A549 (cell line): ENCODE measurements around the gene AHCYL2. TPM values are rescaled to one million over a fixed set of nuclear protein-coding genes. Genes with fewer than 3 reads are reported as not detected.

Source experiments
- ATAC-seq, 2 experiments: fragments of 200-7000 bp in 1 of 2; fragments of >200 bp in 1 of 2; cut with Nextera tagmentation in 1 of 2; cut with Tn5 transposase in 1 of 2; 3 replicates each; pipeline versions ENCODE4 v1.8.0 to v1.9.1; 2018 to 2020; ENCODE audit warnings: mild to moderate bottlenecking in 1 of 2, moderate library complexity in 1 of 2
- CTCF ChIA-PET: fragments of 300-600 bp; sonication (Branson Sonifier 250); formaldehyde crosslinking; extraction: SDS; loops from one replicate; lab custom pipeline; 2021; ENCODE audit warnings: antibody characterized with exemption, inconsistent platforms; lab: Yijun Ruan, JAX
- POLR2A ChIA-PET: fragments of 350-600 bp; formaldehyde crosslinking; extraction: SDS; loops from one replicate; lab custom pipeline; 2021; ENCODE audit warnings: antibody characterized with exemption, inconsistent platforms; lab: Yijun Ruan, JAX
- DNase-seq, 2 experiments: peaks; one replicate each; pipeline versions ENCODE4 v3.0.0 to v3.0.0-alpha.2; 2011 to 2016; ENCODE audit warnings: low read depth in 1 of 2, low spot score in 1 of 2
- FAIRE-seq: peaks from 2 replicates; lab custom pipeline; 2011; peaks lifted over from hg19 to GRCh38; lab: Jason Lieb, UNC
- H3K27ac ChIP-seq, 2 experiments: fragments of >200 bp; sonication (Bioruptor Twin); formaldehyde crosslinking; 3 replicates each; pipeline ENCODE4 v1.5.1; 2016 to 2017
- H3K4me1 ChIP-seq: fragments of >200 bp; sonication (Bioruptor Twin); formaldehyde crosslinking; 3 replicates; pipeline ENCODE4 v1.6.1; 2016
- H3K4me2 ChIP-seq: fragments of >200 bp; sonication (Bioruptor Twin); formaldehyde crosslinking; 3 replicates; pipeline ENCODE4 v1.6.1; 2016
- H3K4me3 ChIP-seq: fragments of >200 bp; sonication (Bioruptor Twin); formaldehyde crosslinking; 3 replicates; pipeline ENCODE4 v1.5.1; 2016
- H3K9me3 ChIP-seq: fragments of >200 bp; sonication (Bioruptor Twin); formaldehyde crosslinking; 3 replicates; pipeline ENCODE4 v1.6.1; 2016
- BHLHE40 ChIP-seq: IDR thresholded peaks from 2 replicates; pipeline ENCODE4 v1.6.1; 2012; ENCODE audit warnings: low read depth, low read length, inconsistent platforms
- EHF ChIP-seq: fragments of 250-450 bp; sonication (Bioruptor Pico); IDR thresholded peaks from 2 replicates; pipeline ENCODE4 v1.5.0; 2020; ENCODE audit warnings: mild to moderate bottlenecking
- EHMT2 ChIP-seq: fragments of 200-600 bp; sonication (generic); IDR thresholded peaks from 2 replicates; pipeline ENCODE4 v1.6.1; 2016; ENCODE audit warnings: antibody characterized with exemption, low read depth, mild to moderate bottlenecking, moderate library complexity
- EP300 ChIP-seq, 2 experiments: fragments of >200 bp; sonication (Bioruptor Twin); formaldehyde crosslinking; IDR thresholded peaks; 2 replicates in 1 of 2; 3 replicates in 1 of 2; pipeline ENCODE4 v1.6.1; 2016 to 2017
- GATA3 ChIP-seq: IDR thresholded peaks from 2 replicates; pipeline ENCODE4 v1.6.1; 2012; ENCODE audit warnings: borderline replicate concordance
- HDAC2 ChIP-seq: fragments of 200-600 bp; sonication (generic); IDR thresholded peaks from 2 replicates; pipeline ENCODE4 v1.6.1; 2016
- HEYL ChIP-seq: fragments of 250-450 bp; sonication (Bioruptor Pico); IDR thresholded peaks from 2 replicates; pipeline ENCODE4 v1.8.0; 2021; ENCODE audit warnings: mild to moderate bottlenecking, moderate library complexity
- JUN ChIP-seq, 2 experiments: fragments of >200 bp; sonication (Bioruptor Twin); formaldehyde crosslinking; IDR thresholded peaks; 2 replicates in 1 of 2; 3 replicates in 1 of 2; pipeline ENCODE4 v1.6.1; 2016 to 2017
- KDM5A ChIP-seq: fragments of 200-600 bp; sonication (generic); IDR thresholded peaks from 2 replicates; pipeline ENCODE4 v1.6.1; 2016; ENCODE audit warnings: antibody characterized with exemption, mild to moderate bottlenecking
- MYC ChIP-seq: IDR thresholded peaks from 2 replicates; pipeline ENCODE4 v1.6.1; 2012; ENCODE audit warnings: mild to moderate bottlenecking, inconsistent platforms, low read length, improper control_type of control experiment, borderline replicate concordance
- NFE2L2 ChIP-seq: fragments of 150-350 bp; conservative IDR thresholded peaks from 2 replicates; pipeline ENCODE4 v1.6.1; 2014; ENCODE audit warnings: low read length
- POLR2A ChIP-seq: IDR thresholded peaks from 2 replicates; pipeline ENCODE4 v1.6.1; 2012; ENCODE audit warnings: mild to moderate bottlenecking, low read length
- RNF2 ChIP-seq: fragments of 200-600 bp; sonication (generic); IDR thresholded peaks from 2 replicates; pipeline ENCODE4 v1.6.1; 2016; ENCODE audit warnings: low read depth, mild to moderate bottlenecking, antibody characterized with exemption, moderate library complexity, borderline replicate concordance
- SREBF2 ChIP-seq: fragments of 450-650 bp; IDR thresholded peaks from 2 replicates; pipeline ENCODE4 v1.6.1; 2014; ENCODE audit warnings: mild to moderate bottlenecking, moderate library complexity
- TP53 ChIP-seq: fragments of 250-450 bp; sonication (Bioruptor Pico); IDR thresholded peaks from 2 replicates; pipeline ENCODE4 v1.5.0; 2021; ENCODE audit warnings: mild to moderate bottlenecking, moderate library complexity
- ZFP36 ChIP-seq: fragments of 450-650 bp; IDR thresholded peaks from 2 replicates; pipeline ENCODE4 v1.6.1; 2014; ENCODE audit warnings: borderline replicate concordance; ENCODE audit not compliant: partially characterized antibody
- ZSCAN20 ChIP-seq: fragments of 250-450 bp; sonication (Bioruptor Pico); IDR thresholded peaks from 2 replicates; pipeline ENCODE4 v1.8.0; 2022; ENCODE audit warnings: mild to moderate bottlenecking, moderate library complexity
- WGBS: methylation state at CpG from one replicate; pipeline ENCODE4 v1.1.6; 2017; ENCODE audit errors: missing lambda C conversion rate; 5-methylcytosine and 5-hydroxymethylcytosine counted together
- polyA plus RNA-seq, 4 experiments: library from polyadenylated mRNA; depleted of rRNA in 3 of 4; stranded (reverse); fragments of >200 nt; fragmentation: RNase III in 1 of 4; extraction: RNeasy Plus Mini Kit Qiagen cat#74134 plus additional on column Dnase treatment in 1 of 4; gene quantifications; 2 replicates in 3 of 4; 3 replicates in 1 of 4; pipeline ENCODE4 v1.2.3, GENCODE V29; 2011 to 2017
- TF ChIP-seq, protein P1 (sequence below): fragments of 250-450 bp; sonication (Bioruptor Pico); IDR thresholded peaks from 2 replicates; pipeline ENCODE4 v1.5.0; 2020; ENCODE audit warnings: low read depth, mild to moderate bottlenecking, moderate library complexity
- TF ChIP-seq, protein P2 (sequence below): fragments of >200 bp; sonication (Bioruptor Twin); formaldehyde crosslinking; IDR thresholded peaks from 2 replicates; pipeline ENCODE4 v1.6.1; 2016
- TF ChIP-seq, protein P3 (sequence below): fragments of 200-600 bp; sonication (generic); IDR thresholded peaks from 2 replicates; pipeline ENCODE4 v1.6.1; 2016; ENCODE audit warnings: antibody characterized with exemption, mild to moderate bottlenecking, moderate library complexity
- TF ChIP-seq, protein P4 (sequence below): IDR thresholded peaks from 2 replicates; pipeline ENCODE4 v1.6.1; 2012; ENCODE audit warnings: low read depth, borderline replicate concordance
- TF ChIP-seq, protein P5 (sequence below): fragments of >200 bp; sonication (Bioruptor Twin); formaldehyde crosslinking; IDR thresholded peaks from 3 replicates; pipeline ENCODE4 v1.6.1; 2016

The AHCYL2 gene
- polyA plus RNA-seq, 2 of the 4 experiments (the other 2 are of a cell fraction), result 10.8 to 25.9 TPM

DNA sequence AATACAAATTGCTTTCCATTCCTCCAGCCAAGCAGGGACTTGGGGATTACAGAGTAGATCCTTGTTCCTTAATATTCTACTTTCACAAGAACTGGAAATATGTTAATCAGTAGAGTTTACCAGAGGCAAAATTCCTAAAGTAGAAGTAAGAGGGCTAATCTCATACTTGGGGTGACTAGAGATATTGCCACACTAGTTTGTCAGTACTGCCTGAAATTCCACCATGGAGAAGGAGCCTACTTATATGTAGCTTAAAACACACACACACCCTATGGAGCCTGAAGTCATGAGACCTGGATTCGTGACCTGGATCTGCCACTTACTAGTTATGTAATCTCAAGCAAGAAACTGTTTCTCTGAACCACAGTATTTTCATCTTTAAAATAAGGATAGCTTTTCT is 243.3 kb downstream of the AHCYL2 start:
- POLR2A ChIA-PET, result no interaction called here

DNA sequence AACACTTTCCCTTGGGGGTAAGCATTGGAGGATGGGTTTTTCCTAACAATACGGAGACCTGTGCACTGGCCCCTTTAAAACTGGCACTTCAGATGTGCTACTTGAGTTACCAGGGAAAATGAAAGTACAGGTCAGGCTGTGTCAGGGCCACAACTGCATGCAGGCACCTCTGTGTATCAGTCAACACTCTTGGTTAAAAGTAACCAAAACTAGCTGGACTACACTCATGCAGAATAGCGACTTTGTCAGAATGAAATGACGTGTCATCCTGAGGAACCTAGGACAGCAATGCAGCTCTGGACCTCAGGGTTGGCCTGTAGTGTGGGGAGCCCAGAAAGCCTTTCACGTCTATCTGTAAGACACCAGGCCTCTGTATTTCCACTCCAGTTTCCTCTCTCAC is 243.7 kb downstream of the AHCYL2 start:
- Histone ChIP-seq H3K4me2 (no peak overlapping the region), H3K27ac (no peak overlapping the region), H3K4me1 (peaks cover 10% of the 10 kb centered on the region; the same call in 1 of the 3 replicates), H3K4me3 (no peak overlapping the region), H3K9me3 (no peaks in the 10 kb centered on the region)
- ChIA-PET POLR2A (no interaction called here), CTCF (interaction anchor here (1.0 to 7.4 kb wide), 9 partner anchors 65 to 305 kb away, joined by 3 to 129 read pairs (median 4); no protein-coding TSS in a partner anchor)
- ATAC-seq (no peak), FAIRE-seq (no peak), DNase-seq (no peak)
- TF ChIP-seq HEYL (no peak), TP53 (no peak), JUN (IDR thresholded peaks at IDR 0.05) (no peak), NFE2L2 (no peak), ZSCAN20 (CRISPR knock-in tag) (no peak), EP300 (IDR thresholded peaks at IDR 0.05) (no peak), GATA3 (no peak), HDAC2 (no peak)
- TF ChIP-seq, protein P1, sequence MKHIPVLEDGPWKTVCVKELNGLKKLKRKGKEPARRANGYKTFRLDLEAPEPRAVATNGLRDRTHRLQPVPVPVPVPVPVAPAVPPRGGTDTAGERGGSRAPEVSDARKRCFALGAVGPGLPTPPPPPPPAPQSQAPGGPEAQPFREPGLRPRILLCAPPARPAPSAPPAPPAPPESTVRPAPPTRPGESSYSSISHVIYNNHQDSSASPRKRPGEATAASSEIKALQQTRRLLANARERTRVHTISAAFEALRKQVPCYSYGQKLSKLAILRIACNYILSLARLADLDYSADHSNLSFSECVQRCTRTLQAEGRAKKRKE (CRISPR knock-in tag), result no peak
- TF ChIP-seq, protein P2, sequence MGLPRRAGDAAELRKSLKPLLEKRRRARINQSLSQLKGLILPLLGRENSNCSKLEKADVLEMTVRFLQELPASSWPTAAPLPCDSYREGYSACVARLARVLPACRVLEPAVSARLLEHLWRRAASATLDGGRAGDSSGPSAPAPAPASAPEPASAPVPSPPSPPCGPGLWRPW, result no peak
- WGBS, result 88% methylated on average over 4 of the region's 4 CpGs

More for the DNA sequence above, 243.3 kb downstream of the AHCYL2 start:
- CTCF ChIA-PET, result interaction anchor here (1.0 to 7.4 kb wide), 9 partner anchors 65 to 304 kb away, joined by 3 to 129 read pairs (median 5); no protein-coding TSS in a partner anchor
- Histone ChIP-seq H3K4me1 (peaks cover 10% of the 10 kb centered on the region; the same call in 1 of the 3 replicates), H3K4me2 (no peak overlapping the region), H3K9me3 (no peaks in the 10 kb centered on the region), H3K27ac (no peak overlapping the region), H3K4me3 (no peak overlapping the region)
- FAIRE-seq (no peak), DNase-seq (no peak), ATAC-seq (no peak)
- no peak for TF ChIP-seq BHLHE40
- TF ChIP-seq GATA3, result no peak
- no peak for TF ChIP-seq SREBF2
- TF ChIP-seq ZFP36, result no peak
- TF ChIP-seq, protein P3, sequence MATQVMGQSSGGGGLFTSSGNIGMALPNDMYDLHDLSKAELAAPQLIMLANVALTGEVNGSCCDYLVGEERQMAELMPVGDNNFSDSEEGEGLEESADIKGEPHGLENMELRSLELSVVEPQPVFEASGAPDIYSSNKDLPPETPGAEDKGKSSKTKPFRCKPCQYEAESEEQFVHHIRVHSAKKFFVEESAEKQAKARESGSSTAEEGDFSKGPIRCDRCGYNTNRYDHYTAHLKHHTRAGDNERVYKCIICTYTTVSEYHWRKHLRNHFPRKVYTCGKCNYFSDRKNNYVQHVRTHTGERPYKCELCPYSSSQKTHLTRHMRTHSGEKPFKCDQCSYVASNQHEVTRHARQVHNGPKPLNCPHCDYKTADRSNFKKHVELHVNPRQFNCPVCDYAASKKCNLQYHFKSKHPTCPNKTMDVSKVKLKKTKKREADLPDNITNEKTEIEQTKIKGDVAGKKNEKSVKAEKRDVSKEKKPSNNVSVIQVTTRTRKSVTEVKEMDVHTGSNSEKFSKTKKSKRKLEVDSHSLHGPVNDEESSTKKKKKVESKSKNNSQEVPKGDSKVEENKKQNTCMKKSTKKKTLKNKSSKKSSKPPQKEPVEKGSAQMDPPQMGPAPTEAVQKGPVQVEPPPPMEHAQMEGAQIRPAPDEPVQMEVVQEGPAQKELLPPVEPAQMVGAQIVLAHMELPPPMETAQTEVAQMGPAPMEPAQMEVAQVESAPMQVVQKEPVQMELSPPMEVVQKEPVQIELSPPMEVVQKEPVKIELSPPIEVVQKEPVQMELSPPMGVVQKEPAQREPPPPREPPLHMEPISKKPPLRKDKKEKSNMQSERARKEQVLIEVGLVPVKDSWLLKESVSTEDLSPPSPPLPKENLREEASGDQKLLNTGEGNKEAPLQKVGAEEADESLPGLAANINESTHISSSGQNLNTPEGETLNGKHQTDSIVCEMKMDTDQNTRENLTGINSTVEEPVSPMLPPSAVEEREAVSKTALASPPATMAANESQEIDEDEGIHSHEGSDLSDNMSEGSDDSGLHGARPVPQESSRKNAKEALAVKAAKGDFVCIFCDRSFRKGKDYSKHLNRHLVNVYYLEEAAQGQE, result no peak
- TF ChIP-seq EHMT2, result no peak
- TF ChIP-seq POLR2A, result no peak
- 83% methylated on average over 1 of the region's 1 CpG for WGBS

DNA sequence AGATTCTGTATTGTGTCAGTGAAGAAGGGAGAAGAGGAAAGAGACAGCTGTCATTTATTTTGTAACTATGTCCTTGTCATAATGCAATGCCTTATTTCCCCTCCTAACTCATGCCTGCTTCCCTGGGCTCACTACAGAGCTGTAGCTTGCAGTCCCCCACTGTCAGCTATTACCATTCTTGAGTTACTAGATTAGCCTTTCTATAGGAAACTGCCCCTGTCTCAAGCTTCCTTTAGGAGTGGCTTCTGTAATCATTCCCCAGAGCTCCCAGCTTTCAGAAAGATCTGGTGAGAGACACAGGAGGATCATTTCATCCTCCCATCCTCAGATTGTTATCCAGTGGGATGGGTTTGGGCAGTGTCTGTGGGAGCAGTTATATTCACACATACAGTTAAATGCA is 245.1 kb downstream of the AHCYL2 start:
- H3K4me3 ChIP-seq, result no peak overlapping the region
- POLR2A ChIA-PET, result interaction anchor here (0.6 kb wide), 1 partner anchor 79 kb away, joined by 3 read pairs; no protein-coding TSS in a partner anchor
- TF ChIP-seq KDM5A (no peak), HEYL (no peak), MYC (no peak), EHF (CRISPR knock-in tag) (no peak), RNF2 (no peak), BHLHE40 (no peak), GATA3 (no peak)
- TF ChIP-seq, protein P4, sequence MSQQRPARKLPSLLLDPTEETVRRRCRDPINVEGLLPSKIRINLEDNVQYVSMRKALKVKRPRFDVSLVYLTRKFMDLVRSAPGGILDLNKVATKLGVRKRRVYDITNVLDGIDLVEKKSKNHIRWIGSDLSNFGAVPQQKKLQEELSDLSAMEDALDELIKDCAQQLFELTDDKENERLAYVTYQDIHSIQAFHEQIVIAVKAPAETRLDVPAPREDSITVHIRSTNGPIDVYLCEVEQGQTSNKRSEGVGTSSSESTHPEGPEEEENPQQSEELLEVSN, result no peak
- TF ChIP-seq, protein P5, sequence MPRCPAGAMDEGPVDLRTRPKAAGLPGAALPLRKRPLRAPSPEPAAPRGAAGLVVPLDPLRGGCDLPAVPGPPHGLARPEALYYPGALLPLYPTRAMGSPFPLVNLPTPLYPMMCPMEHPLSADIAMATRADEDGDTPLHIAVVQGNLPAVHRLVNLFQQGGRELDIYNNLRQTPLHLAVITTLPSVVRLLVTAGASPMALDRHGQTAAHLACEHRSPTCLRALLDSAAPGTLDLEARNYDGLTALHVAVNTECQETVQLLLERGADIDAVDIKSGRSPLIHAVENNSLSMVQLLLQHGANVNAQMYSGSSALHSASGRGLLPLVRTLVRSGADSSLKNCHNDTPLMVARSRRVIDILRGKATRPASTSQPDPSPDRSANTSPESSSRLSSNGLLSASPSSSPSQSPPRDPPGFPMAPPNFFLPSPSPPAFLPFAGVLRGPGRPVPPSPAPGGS, result no peak
- TF ChIP-seq, protein P3, result no peak
- peaks cover 10% of the 10 kb centered on the region; the same call in 1 of the 3 replicates for H3K4me1 ChIP-seq
- no peaks in the 10 kb centered on the region for H3K9me3 ChIP-seq
- no peak overlapping the region for H3K4me2 ChIP-seq
- FAIRE-seq (no peak), ATAC-seq (no peak), DNase-seq (no peak)
- H3K27ac ChIP-seq, result no peak overlapping the region
- CTCF ChIA-PET, result interaction anchor here (0.6 to 7.4 kb wide), 11 partner anchors 7 to 304 kb away, joined by 3 to 129 read pairs (median 5); partner anchors contain the start of gene STRIP2
